Upper lobe of right lung (tissue), 1 donor: Measurements from ENCODE around the gene PLSCR5. TPM values are rescaled to one million over a fixed set of nuclear protein-coding genes. Genes with fewer than 3 reads are reported as not detected.

Experiments
- ATAC-seq: fragments of 200-7000 bp; cut with Tn5 transposase; one replicate; pipeline ENCODE4 v1.9.1; 2020; ENCODE audit warnings: mild to moderate bottlenecking, moderate library complexity
- DNase-seq: peaks from one replicate; pipeline ENCODE4 v3.0.0-alpha.2; 2020
- H3K27ac ChIP-seq: fragments of 200-600 bp; one replicate; pipeline ENCODE4 v1.8.0; 2022
- H3K27me3 ChIP-seq: fragments of 200-600 bp; one replicate; pipeline ENCODE4 v1.8.0; 2022; ENCODE audit warnings: mild to moderate bottlenecking
- H3K36me3 ChIP-seq: fragments of 200-600 bp; one replicate; pipeline ENCODE4 v1.8.0; 2022
- H3K4me1 ChIP-seq: fragments of 200-600 bp; one replicate; pipeline ENCODE4 v1.8.0; 2022
- H3K4me3 ChIP-seq: fragments of 200-600 bp; one replicate; pipeline ENCODE4 v1.8.0; 2022; ENCODE audit warnings: mild to moderate bottlenecking
- H3K9me3 ChIP-seq: fragments of 200-600 bp; one replicate; pipeline ENCODE4 v1.8.0; 2022
- intact Hi-C: fragments of 100-400 bp; cut with DNase I; formaldehyde crosslinking; loops from one replicate; pipeline ENCODE4 v1.11.0; 2022
- total RNA-seq: library from RNA; stranded (reverse); fragmentation: NEBNext Ultra II Directional; extraction: Animal tissue kit (Norgen Biotek cat#: 25700); gene quantifications from one replicate; pipeline ENCODE4 v1.2.1, GENCODE V29; 2021
- TF ChIP-seq, protein P1 (sequence below): fragments of 200-600 bp; IDR thresholded peaks from one replicate; pipeline ENCODE4 v1.8.0; 2022; ENCODE audit warnings: antibody characterized with exemption
- donor health status: DM: no; HTN: yes; CAD: no; lungs with severe emphysema.

The PLSCR5 gene
- total RNA-seq, 1 donor from 2014 or later, result not detected

DNA sequence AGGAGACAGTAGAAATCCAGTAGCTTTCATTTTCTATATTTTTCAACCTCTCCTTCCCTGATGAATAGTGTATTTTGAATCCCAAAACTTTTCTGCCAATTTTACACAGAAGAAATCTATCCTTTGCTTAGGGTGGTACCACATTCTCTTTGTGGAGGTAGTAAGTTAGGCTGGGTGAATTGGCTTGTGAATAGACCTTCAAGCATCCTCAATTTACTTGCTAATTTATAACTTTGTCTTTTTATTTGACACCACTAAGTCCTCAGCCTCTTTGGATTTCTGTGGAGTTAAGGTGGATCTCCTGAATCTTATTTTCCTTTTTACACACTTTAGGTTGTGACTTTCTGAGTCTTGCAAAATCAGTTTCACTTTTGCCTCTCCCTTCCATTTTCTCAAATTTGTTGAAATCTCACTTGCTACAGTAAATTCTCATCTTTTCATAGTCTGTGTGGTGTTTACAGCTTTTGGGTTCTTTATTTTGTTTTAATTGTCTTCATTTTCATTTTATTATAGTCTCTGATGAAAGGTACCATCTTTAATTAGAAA, 55.0 kb downstream of the PLSCR5 start:
- no peaks in the 10 kb centered on the region for H3K27me3 ChIP-seq
- intact Hi-C loops, result no loop called here
- TF ChIP-seq, protein P1, sequence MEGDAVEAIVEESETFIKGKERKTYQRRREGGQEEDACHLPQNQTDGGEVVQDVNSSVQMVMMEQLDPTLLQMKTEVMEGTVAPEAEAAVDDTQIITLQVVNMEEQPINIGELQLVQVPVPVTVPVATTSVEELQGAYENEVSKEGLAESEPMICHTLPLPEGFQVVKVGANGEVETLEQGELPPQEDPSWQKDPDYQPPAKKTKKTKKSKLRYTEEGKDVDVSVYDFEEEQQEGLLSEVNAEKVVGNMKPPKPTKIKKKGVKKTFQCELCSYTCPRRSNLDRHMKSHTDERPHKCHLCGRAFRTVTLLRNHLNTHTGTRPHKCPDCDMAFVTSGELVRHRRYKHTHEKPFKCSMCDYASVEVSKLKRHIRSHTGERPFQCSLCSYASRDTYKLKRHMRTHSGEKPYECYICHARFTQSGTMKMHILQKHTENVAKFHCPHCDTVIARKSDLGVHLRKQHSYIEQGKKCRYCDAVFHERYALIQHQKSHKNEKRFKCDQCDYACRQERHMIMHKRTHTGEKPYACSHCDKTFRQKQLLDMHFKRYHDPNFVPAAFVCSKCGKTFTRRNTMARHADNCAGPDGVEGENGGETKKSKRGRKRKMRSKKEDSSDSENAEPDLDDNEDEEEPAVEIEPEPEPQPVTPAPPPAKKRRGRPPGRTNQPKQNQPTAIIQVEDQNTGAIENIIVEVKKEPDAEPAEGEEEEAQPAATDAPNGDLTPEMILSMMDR, result no peak
- H3K27ac ChIP-seq, result no peak overlapping the region
- ATAC-seq (no peak), DNase-seq (no peak)
- H3K4me1 ChIP-seq, result peaks cover 1% of the 10 kb centered on the region
- H3K9me3 ChIP-seq, result no peaks in the 10 kb centered on the region
- no peaks in the 10 kb centered on the region for H3K36me3 ChIP-seq
- no peak overlapping the region for H3K4me3 ChIP-seq

GRCh38 chr3:146547235-146547835, 57.8 kb downstream of the PLSCR5 start:
- TF ChIP-seq, protein P1, result no peak
- ATAC-seq (no peak), DNase-seq (no peak)
- H3K27me3 ChIP-seq, result no peaks in the 10 kb centered on the region
- no peak overlapping the region for H3K27ac ChIP-seq
- H3K36me3 ChIP-seq, result no peaks in the 10 kb centered on the region
- H3K4me3 ChIP-seq, result no peak overlapping the region
- H3K4me1 ChIP-seq, result peaks cover 7% of the 10 kb centered on the region
- no peaks in the 10 kb centered on the region for H3K9me3 ChIP-seq
- intact Hi-C loops, result no loop called here

- H3K36me3 ChIP-seq, result no peaks in the 10 kb centered on the region
- DNase-seq (no peak), ATAC-seq (no peak)
- no peak overlapping the region for H3K27ac ChIP-seq
- H3K27me3 ChIP-seq, result no peaks in the 10 kb centered on the region
- TF ChIP-seq, protein P1, result no peak
- H3K4me1 ChIP-seq, result peaks cover 14% of the 10 kb centered on the region
- no peak overlapping the region for H3K4me3 ChIP-seq
- intact Hi-C loops, result no loop called here
- no peaks in the 10 kb centered on the region for H3K9me3 ChIP-seq
Observed at GRCh38 chr3:146546366-146546965, 58.7 kb downstream of the PLSCR5 start.

DNA sequence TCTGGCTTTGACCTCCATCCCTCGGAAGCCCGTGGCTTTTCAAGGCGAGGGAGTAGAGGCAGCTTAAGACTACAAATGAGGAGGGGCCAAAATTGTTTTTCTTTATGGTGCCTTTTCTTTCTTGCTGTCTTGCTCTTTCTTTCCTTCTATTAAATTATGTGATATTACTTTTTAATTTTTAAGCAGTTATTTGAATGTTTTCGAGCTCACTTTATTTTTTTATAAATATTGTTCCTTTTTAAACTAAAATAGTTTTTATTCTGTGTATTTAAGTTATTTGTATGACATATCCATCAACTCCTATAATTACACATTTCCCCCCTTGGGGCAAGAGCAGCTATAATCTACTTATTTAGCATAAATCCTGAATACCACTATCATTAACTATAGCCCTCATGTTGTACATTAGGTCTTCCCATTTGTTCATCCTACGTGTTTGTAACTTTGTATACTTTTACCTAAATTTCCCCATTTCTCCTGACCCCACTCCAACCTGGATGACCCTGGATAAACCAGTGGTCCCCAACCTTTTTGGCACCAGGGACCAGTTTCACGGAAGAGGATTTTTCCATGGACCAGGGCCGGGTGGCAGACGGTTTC, 60.1 kb downstream of the PLSCR5 start:
- Histone ChIP-seq H3K4me1 (peaks cover 27% of the 10 kb centered on the region), H3K36me3 (no peaks in the 10 kb centered on the region), H3K27ac (peak overlapping the region; percentile 97), H3K9me3 (no peaks in the 10 kb centered on the region), H3K27me3 (no peaks in the 10 kb centered on the region), H3K4me3 (peak overlapping the region; percentile 80)
- TF ChIP-seq, protein P1, result no peak
- DNase-seq (no peak), ATAC-seq (no peak)
- intact Hi-C loops, result no loop called here

GRCh38 chr3:146544002-146544928, 60.9 kb downstream of the PLSCR5 start, which contains the start of gene PLSCR1:
Gene PLSCR1, minus strand, starts transcription at chr3:146544607. Its CDS starts 8,055 bp downstream, at chr3:146536552.
- peak within 1 kb of the TSS; percentile 80 for H3K4me3 ChIP-seq
- ATAC-seq, result peak; percentile 97
- TF ChIP-seq, protein P1, result no peak
- H3K4me1 ChIP-seq, result peaks cover 33% of the 10 kb centered on the region
- peak within 1 kb of the TSS; percentile 97 for H3K27ac ChIP-seq
- peak; percentile 97 for DNase-seq
- intact Hi-C loops, result no loop called here
- no peaks in the 10 kb centered on the region for H3K9me3 ChIP-seq
- H3K27me3 ChIP-seq, result no peaks in the 10 kb centered on the region
- no peaks in the 10 kb centered on the region for H3K36me3 ChIP-seq
